ENCODE measurements around the gene NOTCH1. TPM values are rescaled to one million over a fixed set of nuclear protein-coding genes. Genes with fewer than 3 reads are reported as not detected.
"Not testable (repeated sequence)": the region's sequence is repeated elsewhere in the genome, so short reads cannot be mapped to it uniquely, and the experiment has no call there.

Gene NOTCH1
- total RNA-seq, 2 experiments from 2014 or later = 70.0 to 79.4 TPM

GRCh38 chr9:136567651-136568287, 21.9 kb upstream of the NOTCH1 start:
- Mint-ChIP-seq H3K27me3 (no peaks in the 10 kb centered on the region), H3K9me3 (ENCODE audit: low read depth) (peaks cover 4% of the 10 kb centered on the region), H3K4me3 (no peak overlapping the region), H3K4me1 (no peaks in the 10 kb centered on the region), H3K36me3 (ENCODE audit: low read depth) (no peaks in the 10 kb centered on the region), H3K27ac (no peak overlapping the region)
- ATAC-seq (no peak), DNase-seq (no peak)
- ChIA-PET POLR2A (no interaction called here), CTCF (no interaction called here)
- intact Hi-C loops (cut with DNase I, micrococcal nuclease) = no loop called here

- Mint-ChIP-seq H3K27ac (no peak overlapping the region), H3K9me3 (ENCODE audit: low read depth) (peaks cover 4% of the 10 kb centered on the region), H3K4me1 (no peaks in the 10 kb centered on the region), H3K36me3 (ENCODE audit: low read depth) (no peaks in the 10 kb centered on the region), H3K4me3 (no peak overlapping the region), H3K27me3 (no peaks in the 10 kb centered on the region)
- ATAC-seq (no peak), DNase-seq (no peak)
- ChIA-PET CTCF (no interaction called here), POLR2A (no interaction called here)
- intact Hi-C loops (cut with DNase I, micrococcal nuclease) = no loop called here
These were observed 21.1 kb upstream of the NOTCH1 start for GRCh38 chr9:136566901-136567300.

GRCh38 chr9:136566553-136566895, 20.7 kb upstream of the NOTCH1 start:
- DNase-seq = no peak
- ChIA-PET CTCF (no interaction called here), POLR2A (no interaction called here)
- intact Hi-C loops (cut with DNase I, micrococcal nuclease) = no loop called here
- no peak for ATAC-seq
- H3K4me3 Mint-ChIP-seq = no peak overlapping the region
- H3K27me3 Mint-ChIP-seq = no peaks in the 10 kb centered on the region
- peaks cover 4% of the 10 kb centered on the region for H3K9me3 Mint-ChIP-seq (ENCODE audit: low read depth)
- H3K36me3 Mint-ChIP-seq (ENCODE audit: low read depth) = no peaks in the 10 kb centered on the region
- H3K4me1 Mint-ChIP-seq = no peaks in the 10 kb centered on the region
- no peak overlapping the region for H3K27ac Mint-ChIP-seq

- POLR2A ChIA-PET = no interaction called here
- Mint-ChIP-seq H3K27ac (no peak overlapping the region), H3K27me3 (no peaks in the 10 kb centered on the region), H3K36me3 (ENCODE audit: low read depth) (no peaks in the 10 kb centered on the region), H3K9me3 (ENCODE audit: low read depth) (peaks cover 4% of the 10 kb centered on the region), H3K4me3 (no peak overlapping the region), H3K4me1 (no peaks in the 10 kb centered on the region)
- DNase-seq = no peak
- intact Hi-C loops (cut with DNase I, micrococcal nuclease) = no loop called here
- no peak for ATAC-seq
- CTCF ChIA-PET = no interaction called here
These were observed 20.1 kb upstream of the NOTCH1 start for GRCh38 chr9:136565715-136566552.

GRCh38 chr9:136565086-136565714, 19.4 kb upstream of the NOTCH1 start:
- Mint-ChIP-seq H3K4me1 (no peaks in the 10 kb centered on the region), H3K36me3 (ENCODE audit: low read depth) (no peaks in the 10 kb centered on the region), H3K27ac (no peak overlapping the region), H3K27me3 (no peaks in the 10 kb centered on the region), H3K9me3 (ENCODE audit: low read depth) (peaks cover 4% of the 10 kb centered on the region), H3K4me3 (no peak overlapping the region)
- ChIA-PET POLR2A (no interaction called here), CTCF (no interaction called here)
- intact Hi-C loops (cut with DNase I, micrococcal nuclease) = no loop called here
- ATAC-seq = no peak
- no peak for DNase-seq

DNA sequence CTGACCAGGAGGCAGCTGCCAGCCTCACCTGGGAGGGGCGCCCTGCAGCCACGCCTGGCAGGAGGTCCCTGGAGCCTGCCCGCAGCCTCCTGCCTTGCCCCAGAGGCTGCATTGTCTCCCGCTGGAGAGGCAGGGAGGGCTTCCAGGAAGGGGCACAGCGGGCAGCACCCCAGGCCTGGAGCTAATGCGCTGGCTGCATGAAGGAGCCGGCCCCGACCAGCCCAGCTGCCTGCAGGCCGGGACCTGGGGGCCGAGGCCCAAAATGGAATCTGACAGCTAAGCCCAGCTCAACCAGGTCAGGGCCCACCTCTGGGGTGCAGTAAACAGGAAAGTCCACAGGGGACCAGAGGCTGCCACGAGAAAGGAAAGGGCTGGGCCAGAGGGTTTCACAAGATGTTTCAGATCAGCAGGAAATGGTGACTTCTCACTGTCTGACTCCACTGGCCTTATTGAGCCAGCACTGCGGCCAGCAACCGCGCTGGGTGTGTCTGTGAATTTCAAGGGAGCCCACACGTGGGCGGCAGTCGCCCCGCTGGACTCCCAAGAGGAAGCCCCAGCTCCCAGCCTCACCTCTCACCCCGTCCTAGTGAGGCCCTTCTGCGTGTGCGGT, 18.6 kb upstream of the NOTCH1 start:
- Mint-ChIP-seq H3K27me3 (no peaks in the 10 kb centered on the region), H3K36me3 (ENCODE audit: low read depth) (no peaks in the 10 kb centered on the region), H3K4me3 (no peak overlapping the region), H3K9me3 (ENCODE audit: low read depth) (peaks cover under 1% of the 10 kb centered on the region), H3K4me1 (no peaks in the 10 kb centered on the region), H3K27ac (no peak overlapping the region)
- DNase-seq (no peak), ATAC-seq (no peak)
- intact Hi-C loops (cut with DNase I, micrococcal nuclease) = no loop called here
- ChIA-PET CTCF (no interaction called here), POLR2A (no interaction called here)

- H3K4me1 Mint-ChIP-seq = no peaks in the 10 kb centered on the region
- no peak for ATAC-seq
- ChIA-PET POLR2A (no interaction called here), CTCF (no interaction called here)
- no peak overlapping the region for H3K4me3 Mint-ChIP-seq
- H3K27me3 Mint-ChIP-seq = no peaks in the 10 kb centered on the region
- intact Hi-C loops (cut with DNase I, micrococcal nuclease) = no loop called here
- DNase-seq = no peak
- H3K9me3 Mint-ChIP-seq (ENCODE audit: low read depth) = peaks cover under 1% of the 10 kb centered on the region
- H3K27ac Mint-ChIP-seq = no peak overlapping the region
- no peaks in the 10 kb centered on the region for H3K36me3 Mint-ChIP-seq (ENCODE audit: low read depth)
These were observed 17.9 kb upstream of the NOTCH1 start for GRCh38 chr9:136563646-136564325.

DNA sequence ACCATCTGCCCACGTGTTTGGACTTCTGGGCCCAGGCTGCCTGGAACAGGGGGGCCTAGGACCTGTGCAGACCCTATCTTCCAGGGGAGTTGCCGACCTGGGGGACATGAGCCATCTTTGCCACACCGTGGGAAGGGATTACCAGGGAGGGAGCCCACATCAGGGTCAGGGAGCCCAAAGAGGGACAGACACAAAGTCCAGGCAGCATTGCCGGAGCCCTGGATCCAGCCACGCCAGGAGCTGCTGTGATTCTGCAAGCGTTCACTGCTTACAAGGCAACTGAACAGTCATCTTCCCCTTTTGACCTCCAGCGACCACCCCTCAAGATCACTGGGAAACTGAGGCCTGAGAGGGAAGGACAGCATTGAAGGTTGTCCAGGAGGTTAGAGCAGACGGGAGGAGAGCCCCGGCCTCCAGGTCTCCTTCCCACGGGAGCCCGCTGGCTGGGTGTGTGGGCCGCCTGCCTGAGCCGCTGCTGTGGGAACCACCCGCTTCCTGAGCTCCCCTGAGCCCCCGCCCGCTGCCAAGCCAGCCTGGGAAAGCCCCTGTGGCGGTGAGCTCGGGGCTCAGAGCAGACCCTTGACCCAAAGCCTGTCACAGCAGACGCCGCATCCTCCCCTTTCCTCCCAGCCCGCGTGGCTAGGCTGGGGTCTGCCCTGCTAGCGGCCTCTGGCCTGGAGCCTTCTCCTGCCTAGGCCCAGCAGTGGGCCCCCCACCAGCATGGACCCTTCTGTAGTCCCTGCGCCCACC, 17.1 kb upstream of the NOTCH1 start:
- Mint-ChIP-seq H3K27me3 (no peaks in the 10 kb centered on the region), H3K27ac (no peak overlapping the region), H3K4me1 (peaks cover 3% of the 10 kb centered on the region), H3K36me3 (ENCODE audit: low read depth) (no peaks in the 10 kb centered on the region), H3K9me3 (ENCODE audit: low read depth) (peaks cover 2% of the 10 kb centered on the region), H3K4me3 (no peak overlapping the region)
- DNase-seq (no peak), ATAC-seq (no peak)
- POLR2A ChIA-PET = no interaction called here
- intact Hi-C loops (cut with DNase I, micrococcal nuclease) = no loop called here
- CTCF ChIA-PET = interaction anchor here (0.9 kb wide), 1 partner anchor 66 kb away, joined by 4 read pairs; no protein-coding TSS in a partner anchor

- Mint-ChIP-seq H3K27me3 (no peaks in the 10 kb centered on the region), H3K27ac (no peak overlapping the region), H3K36me3 (ENCODE audit: low read depth) (no peaks in the 10 kb centered on the region), H3K4me3 (no peak overlapping the region), H3K4me1 (peaks cover 3% of the 10 kb centered on the region), H3K9me3 (ENCODE audit: low read depth) (peaks cover 2% of the 10 kb centered on the region)
- ATAC-seq = no peak
- DNase-seq = no peak
- POLR2A ChIA-PET = no interaction called here
- intact Hi-C loops (cut with DNase I, micrococcal nuclease) = no loop called here
- CTCF ChIA-PET = interaction anchor here (0.5 to 0.6 kb wide), 2 partner anchors 22 to 97 kb away, joined by 3 read pairs; no protein-coding TSS in a partner anchor
These were observed 15.9 kb upstream of the NOTCH1 start for GRCh38 chr9:136561779-136562178.

DNA sequence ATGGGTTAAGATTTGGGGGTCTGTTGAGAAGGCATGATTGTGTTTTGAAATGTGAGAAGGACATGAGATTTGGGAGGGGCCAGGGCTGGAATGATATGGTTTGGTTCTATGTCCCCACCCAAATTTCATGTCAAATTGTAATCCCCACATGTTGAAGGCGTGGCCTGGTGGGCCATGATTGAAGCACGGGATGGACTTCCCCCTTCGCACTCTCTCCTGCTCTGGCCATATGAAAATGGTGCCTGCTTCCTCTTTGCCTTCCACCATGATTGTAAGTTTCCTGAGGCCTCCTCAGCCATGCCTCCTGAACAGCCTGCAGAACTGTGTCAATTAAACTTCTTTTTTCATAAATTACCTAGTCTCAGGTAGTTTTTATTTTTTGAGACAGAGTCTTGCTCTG, 14.7 kb upstream of the NOTCH1 start:
- Mint-ChIP-seq H3K4me3 (no peak overlapping the region), H3K4me1 (peaks cover 3% of the 10 kb centered on the region), H3K27me3 (no peaks in the 10 kb centered on the region), H3K36me3 (ENCODE audit: low read depth) (no peaks in the 10 kb centered on the region), H3K9me3 (ENCODE audit: low read depth) (peaks cover 2% of the 10 kb centered on the region), H3K27ac (no peak overlapping the region)
- CTCF ChIA-PET = interaction anchor here (0.7 kb wide), 1 partner anchor 526 kb away, joined by 3 read pairs; the partner anchor contains the start of gene MAN1B1
- no peak for DNase-seq
- POLR2A ChIA-PET = no interaction called here
- intact Hi-C loops (cut with DNase I, micrococcal nuclease) = no loop called here
- ATAC-seq = no peak

GRCh38 chr9:136559371-136559770, 13.5 kb upstream of the NOTCH1 start:
- CTCF ChIA-PET; H3K4me1 Mint-ChIP-seq; POLR2A ChIA-PET; intact Hi-C loops (cut with DNase I, micrococcal nuclease); H3K4me3 Mint-ChIP-seq; H3K9me3 Mint-ChIP-seq (ENCODE audit: low read depth); DNase-seq; H3K36me3 Mint-ChIP-seq (ENCODE audit: low read depth); H3K27ac Mint-ChIP-seq; H3K27me3 Mint-ChIP-seq; ATAC-seq: not testable (repeated sequence)

Data from activated CD4-positive, alpha-beta T cell treated with anti-CD3 and anti-CD28 coated beads for 36 hours (primary cell).